Forelimb muscle (tissue), 1 donor: ENCODE data around the gene SMAD3. TPM values are rescaled to one million over a fixed set of nuclear protein-coding genes. Genes with fewer than 3 reads are reported as not detected.

Experiments used
- DNase-seq: peaks from one replicate; pipeline ENCODE4 v3.0.0-alpha.2; 2013; ENCODE audit warnings: low read depth
- polyA plus RNA-seq: library from polyadenylated mRNA; unstranded; fragments of 120-200 nt; gene quantifications from one replicate; pipeline ENCODE4 v1.2.1, GENCODE V29; 2013; ENCODE audit not compliant: insufficient read length

Gene SMAD3
- polyA plus RNA-seq, 1 donor, result 26.3 TPM

DNA sequence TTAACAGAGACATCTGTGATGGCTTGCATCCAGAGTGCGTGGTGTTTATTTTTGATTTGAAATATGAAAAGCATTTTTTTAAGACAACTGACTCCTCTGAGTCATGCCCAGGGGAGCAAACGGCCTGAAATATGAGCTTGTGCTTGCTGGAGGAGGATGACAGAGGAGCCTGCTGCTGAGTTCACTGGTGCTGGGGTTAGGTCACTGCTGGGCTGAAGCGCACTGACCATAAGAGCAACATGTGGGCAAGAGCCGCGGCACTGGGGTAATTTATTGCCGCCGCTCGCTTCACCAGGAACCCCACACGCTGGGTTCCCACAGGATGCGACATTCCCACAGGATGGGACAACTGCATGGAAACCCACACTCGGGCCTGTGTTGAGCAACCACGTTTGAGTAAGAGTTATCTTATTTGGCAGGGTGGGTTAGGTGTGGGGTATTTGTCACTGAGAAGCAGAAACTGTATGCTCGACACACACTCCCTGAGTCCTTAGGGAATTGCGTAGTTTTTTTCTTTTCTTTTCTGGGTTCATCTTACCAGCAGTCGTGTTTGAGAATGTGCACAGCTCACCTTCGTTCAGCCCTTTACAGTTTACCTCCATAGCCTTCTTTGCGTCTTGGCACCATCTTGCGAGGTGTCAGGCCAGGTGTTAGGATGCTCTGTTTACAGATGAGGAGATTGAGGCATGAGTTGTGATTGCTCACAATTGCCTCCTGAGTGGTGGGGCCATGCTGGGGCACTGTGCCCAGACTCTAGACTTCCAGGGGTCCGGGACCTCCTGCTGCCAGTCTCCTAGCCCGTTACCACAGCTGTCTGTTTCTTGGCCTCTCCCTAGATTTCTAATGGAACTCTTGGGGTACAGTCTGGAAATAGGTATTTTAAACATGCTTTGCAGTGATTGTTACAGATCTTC lies 60.4 kb downstream of the SMAD3 start:
- peak; percentile 91 for DNase-seq

GRCh38 chr15:67126551-67127330 lies 61.3 kb downstream of the SMAD3 start:
- no peak for DNase-seq

- DNase-seq, result no peak
Observed at GRCh38 chr15:67127331-67127664, 61.9 kb downstream of the SMAD3 start.

DNA sequence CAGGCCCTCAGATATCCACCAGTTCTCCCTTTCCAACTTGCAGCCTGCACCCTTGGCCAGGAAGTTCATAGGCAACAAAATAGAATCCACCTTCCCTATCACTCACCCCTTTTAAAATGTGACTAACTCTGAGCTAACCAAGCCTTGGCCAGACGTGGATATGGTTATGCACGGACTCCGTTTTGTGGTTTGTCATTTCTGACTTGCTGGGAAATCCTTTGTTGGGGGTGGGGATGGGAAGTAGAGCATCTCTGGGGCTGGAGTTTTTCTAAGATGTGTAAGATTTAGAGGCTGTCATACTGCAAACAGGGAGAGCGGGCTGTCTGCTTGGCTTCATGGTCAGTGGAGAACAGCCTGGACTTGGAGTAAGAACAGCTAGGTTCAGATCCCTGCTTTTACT lies 62.6 kb downstream of the SMAD3 start:
- DNase-seq, result no peak

GRCh38 chr15:67130166-67130565 lies 64.8 kb downstream of the SMAD3 start:
- no peak for DNase-seq

- DNase-seq, result no peak
Observed at GRCh38 chr15:67130673-67131601, 65.5 kb downstream of the SMAD3 start.

DNA sequence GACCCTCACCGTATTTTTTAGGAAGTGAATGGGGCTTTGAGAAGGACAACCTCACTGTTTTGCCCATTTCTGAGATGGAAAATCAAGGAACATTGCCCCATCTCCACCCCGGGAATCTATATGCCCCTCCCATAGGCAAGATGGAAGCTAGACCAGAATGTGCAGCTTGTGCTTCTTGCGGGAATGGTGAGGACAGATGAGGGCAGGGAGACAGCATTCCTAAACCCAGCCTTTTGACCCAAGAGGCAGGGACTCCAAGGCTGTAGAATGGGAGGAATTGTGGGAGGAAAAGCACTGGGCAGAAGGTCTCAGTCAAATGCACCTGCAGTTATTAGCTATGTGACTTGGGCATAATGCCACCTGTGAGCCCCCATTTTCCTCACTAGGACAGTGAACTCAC lies 66.9 kb downstream of the SMAD3 start:
- DNase-seq, result no peak

- DNase-seq, result no peak
Observed at GRCh38 chr15:67133026-67133425, 67.6 kb downstream of the SMAD3 start.

DNA sequence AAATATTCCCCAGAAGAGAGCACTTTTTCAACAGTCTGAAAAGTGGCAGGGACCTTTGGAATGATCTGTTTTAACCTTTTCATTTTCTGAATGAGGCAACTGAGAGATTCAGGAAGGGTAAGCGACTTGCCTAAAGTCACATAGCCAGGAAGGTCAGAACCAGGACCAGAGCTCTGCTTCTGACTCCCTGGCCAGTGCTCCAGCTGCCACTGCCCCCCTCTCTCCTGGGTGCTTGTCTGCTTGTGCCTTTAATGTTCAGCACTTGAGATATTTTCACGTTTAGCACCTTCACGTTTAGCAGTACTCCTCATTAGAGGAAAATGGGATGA lies 68.3 kb downstream of the SMAD3 start:
- no peak for DNase-seq

GRCh38 chr15:67134067-67134838 lies 68.9 kb downstream of the SMAD3 start:
- no peak for DNase-seq

DNA sequence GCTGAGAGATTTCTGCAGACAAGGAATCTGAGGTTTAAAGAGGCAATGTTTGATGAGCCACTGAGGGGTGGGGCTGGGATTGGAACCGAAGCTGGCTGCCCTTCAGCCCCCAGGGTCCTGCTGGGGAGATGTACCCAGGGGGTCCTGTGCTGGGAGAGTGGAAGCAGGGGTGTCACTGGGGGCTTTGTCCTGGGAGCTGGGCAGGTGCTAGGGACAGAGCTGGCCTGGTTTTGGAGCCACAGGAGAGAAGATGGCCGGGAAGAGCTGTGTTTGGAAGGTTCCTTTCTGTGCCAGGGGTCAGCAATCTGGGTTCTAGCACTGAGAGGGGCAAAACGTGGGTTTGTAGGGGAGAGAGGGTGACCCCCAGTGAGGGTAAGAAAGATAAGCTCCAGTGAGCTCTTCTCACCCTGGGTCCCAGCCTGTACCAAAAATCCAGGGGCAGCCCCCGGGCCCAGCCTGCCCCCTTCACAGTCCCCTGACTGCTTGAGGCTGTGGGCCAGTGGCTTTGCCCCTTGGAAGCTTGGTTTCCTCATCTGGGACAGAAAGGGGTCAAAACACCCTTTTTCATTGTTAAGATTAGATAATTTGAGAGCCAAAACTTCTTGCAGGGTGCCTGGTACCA lies 69.6 kb downstream of the SMAD3 start:
- no peak for DNase-seq

- DNase-seq, result no peak
Observed at GRCh38 chr15:67135494-67135893, 70.1 kb downstream of the SMAD3 start.

DNA sequence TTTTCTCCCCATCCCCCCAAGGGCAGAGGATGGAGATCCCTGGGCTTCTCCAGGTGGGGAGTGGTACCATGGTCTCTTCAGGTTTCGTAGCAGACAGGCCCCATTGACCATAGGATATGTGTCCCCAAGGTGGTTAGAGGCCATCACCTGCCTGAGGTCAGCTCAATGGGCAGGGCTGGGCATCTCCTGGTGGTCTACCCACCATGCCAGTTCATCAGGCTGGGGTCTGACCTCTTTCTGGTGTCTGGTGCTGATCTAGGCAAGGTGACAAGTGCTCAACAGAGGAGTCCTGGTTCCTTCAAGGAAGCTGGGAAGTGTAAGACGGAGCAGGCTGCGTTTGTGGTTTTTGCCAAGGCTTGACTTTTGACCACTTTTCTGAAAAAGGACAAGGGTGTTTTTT lies 71.4 kb downstream of the SMAD3 start:
- DNase-seq, result no peak

GRCh38 chr15:67137319-67137718 lies 71.9 kb downstream of the SMAD3 start:
- no peak for DNase-seq

- no peak for DNase-seq
Observed at GRCh38 chr15:67137951-67138848, 72.8 kb downstream of the SMAD3 start.

DNA sequence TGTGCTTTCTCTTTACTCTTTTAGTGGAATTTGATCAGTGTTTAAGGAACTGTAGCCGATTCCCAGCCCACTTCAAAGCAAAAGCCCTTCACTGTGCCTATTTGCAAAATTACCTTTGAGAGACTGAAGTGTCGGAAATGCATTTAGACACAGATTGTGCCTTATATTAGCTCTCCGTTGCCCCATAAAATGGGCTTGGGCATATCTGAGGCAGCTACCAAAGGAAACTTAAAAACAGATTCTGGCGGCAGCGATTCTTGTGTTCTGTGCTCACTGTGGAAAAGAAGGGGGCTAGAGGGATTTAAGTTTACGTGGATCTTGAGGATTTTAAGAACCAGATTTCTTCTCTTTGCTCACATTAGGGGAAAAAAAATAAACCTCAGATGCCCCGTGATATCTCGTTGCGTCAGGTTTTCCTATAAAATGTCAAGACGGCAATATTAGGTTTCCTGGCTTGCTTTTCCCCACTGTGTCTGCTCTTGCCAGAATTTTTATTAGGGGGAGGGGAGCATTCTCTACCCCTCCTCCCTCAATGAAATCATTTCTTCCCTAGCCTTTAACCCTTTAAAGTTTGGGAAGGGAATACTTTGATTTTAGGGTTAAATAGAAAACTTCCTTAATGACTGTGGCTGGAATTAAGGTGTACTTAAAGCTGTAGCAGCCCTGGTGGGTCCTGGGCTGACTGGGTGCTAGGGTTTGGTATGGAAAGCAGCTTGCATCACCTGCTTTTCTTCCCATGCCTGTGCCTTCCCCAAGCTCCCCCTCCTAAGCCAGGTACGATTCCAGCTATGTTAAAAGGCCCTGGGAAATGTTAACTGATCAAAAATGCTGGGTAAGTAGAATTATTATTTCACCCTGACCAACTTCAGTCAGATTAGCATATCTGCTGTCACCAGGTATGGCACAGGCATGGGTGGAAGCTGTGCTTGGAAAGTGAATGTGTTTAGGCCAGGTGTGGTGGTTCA lies 73.8 kb downstream of the SMAD3 start:
- DNase-seq, result no peak

GRCh38 chr15:67140078-67140833 lies 74.9 kb downstream of the SMAD3 start:
- DNase-seq, result no peak
